HepG2 (cell line): ENCODE data around the gene PLIN5.

Experiments
- ARNTL ChIP-seq: sonication (generic); formaldehyde crosslinking; IDR thresholded peaks from 2 replicates; pipeline ENCODE4 v1.4.0; 2020; ENCODE audit warnings: mild to moderate bottlenecking, missing genetic modification reagents
- FOXK1 ChIP-seq: sonication (generic); formaldehyde crosslinking; IDR thresholded peaks from 2 replicates; pipeline ENCODE4 v1.4.0; 2020; ENCODE audit warnings: low read depth, missing genetic modification reagents, borderline replicate concordance
- JUN ChIP-seq: sonication (generic); formaldehyde crosslinking; IDR thresholded peaks from 2 replicates; pipeline ENCODE4 v1.4.0; 2020; ENCODE audit warnings: mild to moderate bottlenecking, missing genetic modification reagents
- MEF2D ChIP-seq: sonication (generic); formaldehyde crosslinking; IDR thresholded peaks from 2 replicates; pipeline ENCODE4 v1.5.1; 2020; ENCODE audit warnings: mild to moderate bottlenecking, missing genetic modification reagents
- POLR2A ChIP-seq, 2 experiments: IDR thresholded peaks; 2 replicates each; pipeline ENCODE4 v1.6.1; 2011; ENCODE audit warnings: low read depth in 2 of 2, low read length in 2 of 2, mild to moderate bottlenecking in 1 of 2, moderate library complexity in 1 of 2; ENCODE audit not compliant: insufficient read depth in 1 of 2
- SNRNP70 ChIP-seq: fragments of 200-400 bp; formaldehyde crosslinking; IDR thresholded peaks from 2 replicates; pipeline ENCODE4 v1.6.1; 2017; ENCODE audit warnings: mild to moderate bottlenecking, low read depth, low read length, moderate library complexity
- SP140L ChIP-seq: sonication (generic); formaldehyde crosslinking; IDR thresholded peaks from 2 replicates; pipeline ENCODE4 v1.4.0; 2020; ENCODE audit warnings: missing genetic modification reagents, borderline replicate concordance
- ZFYVE20 ChIP-seq: sonication (generic); formaldehyde crosslinking; IDR thresholded peaks from 2 replicates; pipeline ENCODE4 v1.8.0; 2023; ENCODE audit warnings: low read depth, mild to moderate bottlenecking, moderate library complexity, missing genetic modification reagents, borderline replicate concordance
- ZNF234 ChIP-seq: sonication (generic); formaldehyde crosslinking; conservative IDR thresholded peaks from 2 replicates; pipeline ENCODE4 v1.5.1; 2020; ENCODE audit warnings: mild to moderate bottlenecking, missing genetic modification reagents
- TF ChIP-seq, protein P1 (sequence below): sonication (generic); formaldehyde crosslinking; IDR thresholded peaks from 2 replicates; pipeline ENCODE4 v1.5.0; 2020; ENCODE audit warnings: mild to moderate bottlenecking, missing genetic modification reagents, moderate library complexity
- TF ChIP-seq, protein P2 (sequence below): IDR thresholded peaks from 2 replicates; pipeline ENCODE4 v1.6.1; 2012; ENCODE audit warnings: low read length, improper control_type of control experiment
- TF ChIP-seq, protein P3 (sequence below): sonication (generic); formaldehyde crosslinking; IDR thresholded peaks from 2 replicates; pipeline ENCODE4 v1.8.1; 2022; ENCODE audit warnings: low read depth, mild to moderate bottlenecking, missing genetic modification reagents

DNA sequence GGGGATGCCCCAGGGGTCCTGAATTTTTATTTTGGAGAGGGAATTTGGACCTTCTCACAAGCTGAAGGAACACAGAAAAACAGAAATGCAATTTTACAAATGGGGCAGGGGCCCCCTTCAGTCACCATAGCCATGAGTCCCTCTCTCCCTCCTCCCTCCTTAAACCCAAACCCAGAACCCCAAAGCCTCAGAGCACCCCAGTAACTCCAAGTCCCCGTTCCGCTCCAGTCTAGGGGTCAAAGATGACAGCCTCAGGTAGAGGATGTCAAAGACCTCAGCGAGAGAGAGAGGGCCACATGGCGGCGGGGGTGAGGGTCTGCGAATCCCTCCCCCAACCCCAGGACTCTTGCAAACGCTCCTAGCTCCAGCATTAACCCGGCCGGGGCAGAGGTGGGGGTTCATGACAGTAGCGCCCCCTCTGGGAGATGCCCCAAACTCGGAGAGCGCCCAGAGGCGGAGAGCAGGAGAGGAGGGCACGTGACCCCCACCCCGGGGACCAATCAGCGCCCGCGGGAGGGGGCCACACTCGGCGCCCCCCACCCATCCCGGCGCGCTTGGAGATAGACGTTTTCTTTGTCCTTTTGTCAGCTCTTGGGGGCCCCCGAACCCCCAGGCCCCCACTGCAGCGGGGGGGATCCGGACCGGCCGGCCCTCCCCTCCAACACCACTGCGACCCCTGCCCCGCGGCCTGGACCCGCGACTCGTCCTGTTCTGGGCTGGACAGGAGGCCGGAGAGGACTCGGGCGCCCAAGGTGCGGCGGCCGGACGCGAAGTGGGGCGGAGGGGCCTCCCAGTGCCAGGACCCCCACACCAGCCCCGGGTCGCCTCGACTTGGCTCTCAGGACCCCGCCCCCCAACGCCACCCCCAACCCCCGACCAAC is 45.2 kb upstream of the PLIN5 start:
- TF ChIP-seq SNRNP70 (no peak), MEF2D (CRISPR knock-in tag) (no peak), ZFYVE20 (CRISPR knock-in tag) (no peak), SP140L (CRISPR knock-in tag) (no peak), ARNTL (CRISPR knock-in tag) (0 out of 2 replicates have a peak, but pooled peaks have one; percentile 37), JUN (CRISPR knock-in tag) (no peak), ZNF234 (CRISPR knock-in tag) (no peak), FOXK1 (CRISPR knock-in tag) (no peak), POLR2A (IDR thresholded peaks at IDR 0.05; ENCODE audit: insufficient read depth in 1 of 2, low read depth in 2 of 2, low read length in 2 of 2) (no peak)
- TF ChIP-seq, protein P1, sequence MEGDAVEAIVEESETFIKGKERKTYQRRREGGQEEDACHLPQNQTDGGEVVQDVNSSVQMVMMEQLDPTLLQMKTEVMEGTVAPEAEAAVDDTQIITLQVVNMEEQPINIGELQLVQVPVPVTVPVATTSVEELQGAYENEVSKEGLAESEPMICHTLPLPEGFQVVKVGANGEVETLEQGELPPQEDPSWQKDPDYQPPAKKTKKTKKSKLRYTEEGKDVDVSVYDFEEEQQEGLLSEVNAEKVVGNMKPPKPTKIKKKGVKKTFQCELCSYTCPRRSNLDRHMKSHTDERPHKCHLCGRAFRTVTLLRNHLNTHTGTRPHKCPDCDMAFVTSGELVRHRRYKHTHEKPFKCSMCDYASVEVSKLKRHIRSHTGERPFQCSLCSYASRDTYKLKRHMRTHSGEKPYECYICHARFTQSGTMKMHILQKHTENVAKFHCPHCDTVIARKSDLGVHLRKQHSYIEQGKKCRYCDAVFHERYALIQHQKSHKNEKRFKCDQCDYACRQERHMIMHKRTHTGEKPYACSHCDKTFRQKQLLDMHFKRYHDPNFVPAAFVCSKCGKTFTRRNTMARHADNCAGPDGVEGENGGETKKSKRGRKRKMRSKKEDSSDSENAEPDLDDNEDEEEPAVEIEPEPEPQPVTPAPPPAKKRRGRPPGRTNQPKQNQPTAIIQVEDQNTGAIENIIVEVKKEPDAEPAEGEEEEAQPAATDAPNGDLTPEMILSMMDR (CRISPR knock-in tag): peak; percentile 78
- TF ChIP-seq, protein P2, sequence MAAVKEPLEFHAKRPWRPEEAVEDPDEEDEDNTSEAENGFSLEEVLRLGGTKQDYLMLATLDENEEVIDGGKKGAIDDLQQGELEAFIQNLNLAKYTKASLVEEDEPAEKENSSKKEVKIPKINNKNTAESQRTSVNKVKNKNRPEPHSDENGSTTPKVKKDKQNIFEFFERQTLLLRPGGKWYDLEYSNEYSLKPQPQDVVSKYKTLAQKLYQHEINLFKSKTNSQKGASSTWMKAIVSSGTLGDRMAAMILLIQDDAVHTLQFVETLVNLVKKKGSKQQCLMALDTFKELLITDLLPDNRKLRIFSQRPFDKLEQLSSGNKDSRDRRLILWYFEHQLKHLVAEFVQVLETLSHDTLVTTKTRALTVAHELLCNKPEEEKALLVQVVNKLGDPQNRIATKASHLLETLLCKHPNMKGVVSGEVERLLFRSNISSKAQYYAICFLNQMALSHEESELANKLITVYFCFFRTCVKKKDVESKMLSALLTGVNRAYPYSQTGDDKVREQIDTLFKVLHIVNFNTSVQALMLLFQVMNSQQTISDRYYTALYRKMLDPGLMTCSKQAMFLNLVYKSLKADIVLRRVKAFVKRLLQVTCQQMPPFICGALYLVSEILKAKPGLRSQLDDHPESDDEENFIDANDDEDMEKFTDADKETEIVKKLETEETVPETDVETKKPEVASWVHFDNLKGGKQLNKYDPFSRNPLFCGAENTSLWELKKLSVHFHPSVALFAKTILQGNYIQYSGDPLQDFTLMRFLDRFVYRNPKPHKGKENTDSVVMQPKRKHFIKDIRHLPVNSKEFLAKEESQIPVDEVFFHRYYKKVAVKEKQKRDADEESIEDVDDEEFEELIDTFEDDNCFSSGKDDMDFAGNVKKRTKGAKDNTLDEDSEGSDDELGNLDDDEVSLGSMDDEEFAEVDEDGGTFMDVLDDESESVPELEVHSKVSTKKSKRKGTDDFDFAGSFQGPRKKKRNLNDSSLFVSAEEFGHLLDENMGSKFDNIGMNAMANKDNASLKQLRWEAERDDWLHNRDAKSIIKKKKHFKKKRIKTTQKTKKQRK: no peak
- TF ChIP-seq, protein P3, sequence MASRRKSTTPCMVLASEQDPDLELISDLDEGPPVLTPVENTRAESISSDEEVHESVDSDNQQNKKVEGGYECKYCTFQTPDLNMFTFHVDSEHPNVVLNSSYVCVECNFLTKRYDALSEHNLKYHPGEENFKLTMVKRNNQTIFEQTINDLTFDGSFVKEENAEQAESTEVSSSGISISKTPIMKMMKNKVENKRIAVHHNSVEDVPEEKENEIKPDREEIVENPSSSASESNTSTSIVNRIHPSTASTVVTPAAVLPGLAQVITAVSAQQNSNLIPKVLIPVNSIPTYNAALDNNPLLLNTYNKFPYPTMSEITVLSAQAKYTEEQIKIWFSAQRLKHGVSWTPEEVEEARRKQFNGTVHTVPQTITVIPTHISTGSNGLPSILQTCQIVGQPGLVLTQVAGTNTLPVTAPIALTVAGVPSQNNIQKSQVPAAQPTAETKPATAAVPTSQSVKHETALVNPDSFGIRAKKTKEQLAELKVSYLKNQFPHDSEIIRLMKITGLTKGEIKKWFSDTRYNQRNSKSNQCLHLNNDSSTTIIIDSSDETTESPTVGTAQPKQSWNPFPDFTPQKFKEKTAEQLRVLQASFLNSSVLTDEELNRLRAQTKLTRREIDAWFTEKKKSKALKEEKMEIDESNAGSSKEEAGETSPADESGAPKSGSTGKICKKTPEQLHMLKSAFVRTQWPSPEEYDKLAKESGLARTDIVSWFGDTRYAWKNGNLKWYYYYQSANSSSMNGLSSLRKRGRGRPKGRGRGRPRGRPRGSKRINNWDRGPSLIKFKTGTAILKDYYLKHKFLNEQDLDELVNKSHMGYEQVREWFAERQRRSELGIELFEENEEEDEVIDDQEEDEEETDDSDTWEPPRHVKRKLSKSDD (CRISPR knock-in tag): no peak
